ENCODE results near the gene TM4SF1. TPM values are rescaled to one million over a fixed set of nuclear protein-coding genes. Genes with fewer than 3 reads are reported as not detected.

TM4SF1 gene
- total RNA-seq, 1 experiment from 2014 or later, result 535 TPM

GRCh38 chr3:149401212-149401925 lies 23.9 kb upstream of the TM4SF1 start:
- H3F3A ChIP-seq (ENCODE audit: low read length, unreplicated experiment), result peaks cover 17% of the 10 kb centered on the region
- BruUV-seq (replicated peaks), result no TSS peak
- TF ChIP-seq EZH2 (IDR thresholded peaks at IDR 0.05; ENCODE audit: low read length, unreplicated experiment), result no peak
- TF ChIP-seq EZH2phosphoT487 (IDR thresholded peaks at IDR 0.05; ENCODE audit: borderline replicate concordance, low read length), result no peak
- no peak for TF ChIP-seq CTCF (conservative IDR thresholded peaks at IDR 0.05; ENCODE audit: low read depth, low read length)
- peak overlapping the region; percentile 26; the same call in 1 of the 2 replicates for H3K4me3 ChIP-seq (ENCODE audit: low read length)
- peak overlapping the region; percentile 71 for H3K4me2 ChIP-seq (ENCODE audit: low read length)
- H3K27ac ChIP-seq (ENCODE audit: low read length), result peak overlapping the region; percentile 96
- ChIA-PET POLR2A (ENCODE audit: unreplicated experiment) (interaction anchor here (0.6 kb wide), 1 partner anchor 13 kb away, joined by 4 read pairs; no protein-coding TSS in a partner anchor), CTCF (interaction anchor here (0.7 kb wide), 1 partner anchor 88 kb away, joined by 3 read pairs; no protein-coding TSS in a partner anchor)
- H2AFZ ChIP-seq (ENCODE audit: low read length), result no peak overlapping the region
- no peaks in the 10 kb centered on the region for H3K27me3 ChIP-seq (ENCODE audit: low read length)
- intact Hi-C loops (cut with micrococcal nuclease), result loop anchor here (1.0 to 5.0 kb wide), 2 partner anchors 41 to 72 kb away; no protein-coding TSS in a partner anchor
- H3K79me2 ChIP-seq (ENCODE audit: low read length), result no peaks in the 10 kb centered on the region
- H3K36me3 ChIP-seq (ENCODE audit: low read depth, low read length), result no peaks in the 10 kb centered on the region
- DNase-seq, result peak; percentile 90
- ATAC-seq, result peak; percentile 82
- no peaks in the 10 kb centered on the region for H3K9me3 ChIP-seq (ENCODE audit: low read length)
- peaks cover 61% of the 10 kb centered on the region for H3K4me1 ChIP-seq (ENCODE audit: insufficient read depth, low read length)
- peak overlapping the region; percentile 64 for H3K9ac ChIP-seq (ENCODE audit: low read length)
- H4K20me1 ChIP-seq (ENCODE audit: low read length), result no peaks in the 10 kb centered on the region
- no peaks in the 10 kb centered on the region for H3K9me2 ChIP-seq (replicated peaks; ENCODE audit: low read length)

GRCh38 chr3:149400645-149401044 lies 23.2 kb upstream of the TM4SF1 start:
- Histone ChIP-seq H3K9ac (ENCODE audit: low read length) (peak overlapping the region; percentile 56), H3F3A (ENCODE audit: low read length, unreplicated experiment) (peaks cover 22% of the 10 kb centered on the region), H4K20me1 (ENCODE audit: low read length) (no peaks in the 10 kb centered on the region), H3K4me3 (ENCODE audit: low read length) (peak overlapping the region; percentile 26; the same call in 1 of the 2 replicates), H3K27me3 (ENCODE audit: low read length) (no peaks in the 10 kb centered on the region), H3K4me2 (ENCODE audit: low read length) (peak overlapping the region; percentile 71), H3K27ac (ENCODE audit: low read length) (peak overlapping the region; percentile 96), H3K9me2 (replicated peaks; ENCODE audit: low read length) (no peaks in the 10 kb centered on the region), H2AFZ (ENCODE audit: low read length) (no peak overlapping the region), H3K36me3 (ENCODE audit: low read depth, low read length) (no peaks in the 10 kb centered on the region), H3K4me1 (ENCODE audit: insufficient read depth, low read length) (peaks cover 68% of the 10 kb centered on the region), H3K79me2 (ENCODE audit: low read length) (no peaks in the 10 kb centered on the region), H3K9me3 (ENCODE audit: low read length) (no peaks in the 10 kb centered on the region)
- intact Hi-C loops (cut with micrococcal nuclease), result loop anchor here (1.0 to 5.0 kb wide), 2 partner anchors 42 to 73 kb away; no protein-coding TSS in a partner anchor
- ChIA-PET CTCF (no interaction called here), POLR2A (ENCODE audit: unreplicated experiment) (no interaction called here)
- no TSS peak for BruUV-seq (replicated peaks)
- TF ChIP-seq EZH2 (IDR thresholded peaks at IDR 0.05; ENCODE audit: low read length, unreplicated experiment), result no peak
- TF ChIP-seq EZH2phosphoT487 (IDR thresholded peaks at IDR 0.05; ENCODE audit: borderline replicate concordance, low read length), result no peak
- DNase-seq (no peak), ATAC-seq (no peak)

- no peak overlapping the region for H2AFZ ChIP-seq (ENCODE audit: low read length)
- no peaks in the 10 kb centered on the region for H3K27me3 ChIP-seq (ENCODE audit: low read length)
- peaks cover 87% of the 10 kb centered on the region for H3K4me1 ChIP-seq (ENCODE audit: insufficient read depth, low read length)
- peaks cover 22% of the 10 kb centered on the region for H3F3A ChIP-seq (ENCODE audit: low read length, unreplicated experiment)
- H3K27ac ChIP-seq (ENCODE audit: low read length), result peak overlapping the region; percentile 96
- CTCF ChIA-PET, result interaction anchor here (0.6 kb wide), 1 partner anchor 120 kb away, joined by 4 read pairs; no protein-coding TSS in a partner anchor
- H3K9ac ChIP-seq (ENCODE audit: low read length), result peak overlapping the region; percentile 45
- intact Hi-C loops (cut with micrococcal nuclease), result no loop called here
- no peaks in the 10 kb centered on the region for H4K20me1 ChIP-seq (ENCODE audit: low read length)
- peak; percentile 87 for DNase-seq
- no TSS peak for BruUV-seq (replicated peaks)
- H3K9me2 ChIP-seq (replicated peaks; ENCODE audit: low read length), result no peaks in the 10 kb centered on the region
- H3K79me2 ChIP-seq (ENCODE audit: low read length), result no peaks in the 10 kb centered on the region
- H3K4me2 ChIP-seq (ENCODE audit: low read length), result peak overlapping the region; percentile 25
- TF ChIP-seq EZH2 (IDR thresholded peaks at IDR 0.05; ENCODE audit: low read length, unreplicated experiment) (no peak), CTCF (conservative IDR thresholded peaks at IDR 0.05; ENCODE audit: low read depth, low read length) (no peak), EZH2phosphoT487 (IDR thresholded peaks at IDR 0.05; ENCODE audit: borderline replicate concordance, low read length) (no peak)
- H3K9me3 ChIP-seq (ENCODE audit: low read length), result no peaks in the 10 kb centered on the region
- no peaks in the 10 kb centered on the region for H3K36me3 ChIP-seq (ENCODE audit: low read depth, low read length)
- H3K4me3 ChIP-seq (ENCODE audit: low read length), result no peak overlapping the region
- POLR2A ChIA-PET (ENCODE audit: unreplicated experiment), result interaction anchor here (0.6 kb wide), 1 partner anchor 81 kb away, joined by 4 read pairs; no protein-coding TSS in a partner anchor
- peak; percentile 49 for ATAC-seq
Observed at GRCh38 chr3:149398296-149398695, 20.8 kb upstream of the TM4SF1 start.

All from PC-3 (cell line).